ENCODE results near the gene GALNT5.

GALNT5 gene

DNA sequence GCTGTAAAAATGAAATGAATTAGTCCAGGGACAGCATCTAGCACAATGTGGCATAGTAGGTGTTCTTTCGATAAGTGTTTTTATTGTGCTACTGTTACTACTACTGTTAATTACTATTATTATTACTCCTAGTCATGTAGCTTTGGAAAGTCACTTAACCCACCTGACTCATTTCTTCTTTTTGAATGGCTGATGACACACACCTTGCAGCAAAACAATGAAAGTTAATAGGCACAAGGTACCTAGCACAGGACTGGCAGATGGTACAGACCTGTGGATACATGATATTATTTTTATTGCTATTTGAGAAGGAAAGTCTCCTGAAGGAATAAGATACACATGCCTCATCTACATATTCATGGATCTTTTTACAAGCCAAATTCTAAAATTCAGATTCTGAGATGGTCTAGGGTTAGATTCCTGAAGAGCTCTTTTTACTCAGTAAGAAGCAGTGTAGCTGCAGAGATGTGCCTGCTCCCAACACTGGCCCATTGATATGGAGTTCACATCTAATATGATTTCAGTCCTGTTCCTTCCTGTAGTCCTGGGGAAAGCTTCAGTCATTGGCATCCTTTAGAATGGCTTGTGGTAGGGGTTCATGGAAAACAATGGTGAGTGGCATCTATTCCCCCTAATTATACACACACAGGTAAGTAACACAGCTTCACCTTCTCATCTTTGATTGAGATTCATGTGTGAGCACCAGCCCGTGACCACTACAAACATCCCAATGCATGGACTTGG, 76.0 kb downstream of the GALNT5 start:
- H3K36me3 ChIP-seq (replicated peaks; ENCODE audit: low read depth, low read length) = no peaks in the 10 kb centered on the region
- TF ChIP-seq CTCF (IDR thresholded peaks at IDR 0.05; ENCODE audit: low read depth, low read length) = no peak
- no peak overlapping the region for H3K27ac ChIP-seq (ENCODE audit: low read length)
- peaks cover 8% of the 10 kb centered on the region for H3K4me1 ChIP-seq (ENCODE audit: low read length)
- H3K9ac ChIP-seq (ENCODE audit: low read length) = no peak overlapping the region
- no peak overlapping the region for H3K4me3 ChIP-seq (ENCODE audit: low read length)
- no peaks in the 10 kb centered on the region for H3K79me2 ChIP-seq (ENCODE audit: low read length)
- H3K27me3 ChIP-seq (ENCODE audit: low read depth, low read length) = no peaks in the 10 kb centered on the region
- H2AFZ ChIP-seq (ENCODE audit: low read depth, low read length) = no peak overlapping the region
- H4K20me1 ChIP-seq (ENCODE audit: insufficient read depth, low read length) = no peaks in the 10 kb centered on the region
- H3K4me2 ChIP-seq (ENCODE audit: low read length) = no peak overlapping the region
- H3K9me3 ChIP-seq (ENCODE audit: insufficient read depth, low read length) = no peaks in the 10 kb centered on the region

DNA sequence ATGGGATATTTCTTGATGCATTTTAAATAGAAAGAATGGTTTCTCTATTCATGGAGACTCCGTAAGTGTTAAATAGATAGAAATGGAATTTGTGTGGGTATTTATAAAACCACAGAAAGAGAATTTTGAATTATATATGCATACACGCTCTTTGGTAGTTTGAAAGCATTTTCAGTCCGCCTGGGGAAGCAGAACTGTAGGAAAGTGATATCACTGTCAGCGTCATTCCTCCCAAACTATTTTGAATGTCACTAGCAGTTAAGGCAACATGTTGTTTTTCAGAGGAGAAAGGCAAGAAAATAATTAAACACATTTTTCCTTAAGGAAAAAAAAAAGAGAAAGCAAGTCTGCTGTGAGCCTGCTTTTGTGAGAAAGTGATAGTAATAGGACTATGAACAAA, 76.8 kb downstream of the GALNT5 start:
- H3K27me3 ChIP-seq (ENCODE audit: low read depth, low read length) = no peaks in the 10 kb centered on the region
- H3K9me3 ChIP-seq (ENCODE audit: insufficient read depth, low read length) = no peaks in the 10 kb centered on the region
- no peaks in the 10 kb centered on the region for H4K20me1 ChIP-seq (ENCODE audit: insufficient read depth, low read length)
- H3K27ac ChIP-seq (ENCODE audit: low read length) = no peak overlapping the region
- H3K4me1 ChIP-seq (ENCODE audit: low read length) = peaks cover 8% of the 10 kb centered on the region
- TF ChIP-seq CTCF (IDR thresholded peaks at IDR 0.05; ENCODE audit: low read depth, low read length) = no peak
- no peak for TF ChIP-seq EZH2phosphoT487 (IDR thresholded peaks at IDR 0.05; ENCODE audit: low read depth)
- no peaks in the 10 kb centered on the region for H3K79me2 ChIP-seq (ENCODE audit: low read length)
- no peaks in the 10 kb centered on the region for H3K36me3 ChIP-seq (replicated peaks; ENCODE audit: low read depth, low read length)
- no peak overlapping the region for H3K4me3 ChIP-seq (ENCODE audit: low read length)
- H2AFZ ChIP-seq (ENCODE audit: low read depth, low read length) = no peak overlapping the region
- H3K9ac ChIP-seq (ENCODE audit: low read length) = no peak overlapping the region
- no peak overlapping the region for H3K4me2 ChIP-seq (ENCODE audit: low read length)

DNA sequence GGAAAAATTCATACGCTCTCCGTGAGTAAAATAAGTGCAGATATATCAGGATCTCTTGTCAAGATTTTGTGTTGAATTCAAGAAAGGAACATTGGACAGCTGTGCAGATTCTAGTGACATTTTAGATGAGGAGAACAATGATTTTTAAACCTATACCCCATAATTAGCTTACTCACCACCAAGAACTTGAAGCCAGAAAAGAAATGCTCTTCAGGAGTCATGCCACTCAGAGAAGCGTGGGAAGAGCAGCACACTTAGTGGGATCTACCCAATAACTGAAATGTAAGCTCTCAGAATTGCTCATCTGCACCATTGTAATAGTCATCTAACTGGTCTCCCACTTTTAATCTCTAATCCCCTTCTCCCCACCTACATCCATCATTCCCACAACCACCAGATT, 77.3 kb downstream of the GALNT5 start:
- no peaks in the 10 kb centered on the region for H4K20me1 ChIP-seq (ENCODE audit: insufficient read depth, low read length)
- no peaks in the 10 kb centered on the region for H3K27me3 ChIP-seq (ENCODE audit: low read depth, low read length)
- no peak overlapping the region for H3K27ac ChIP-seq (ENCODE audit: low read length)
- no peak overlapping the region for H3K9ac ChIP-seq (ENCODE audit: low read length)
- no peaks in the 10 kb centered on the region for H3K79me2 ChIP-seq (ENCODE audit: low read length)
- no peak overlapping the region for H2AFZ ChIP-seq (ENCODE audit: low read depth, low read length)
- peaks cover 8% of the 10 kb centered on the region for H3K4me1 ChIP-seq (ENCODE audit: low read length)
- TF ChIP-seq EZH2phosphoT487 (IDR thresholded peaks at IDR 0.05; ENCODE audit: low read depth) = no peak
- no peak for TF ChIP-seq CTCF (IDR thresholded peaks at IDR 0.05; ENCODE audit: low read depth, low read length)
- H3K36me3 ChIP-seq (replicated peaks; ENCODE audit: low read depth, low read length) = no peaks in the 10 kb centered on the region
- no peak overlapping the region for H3K4me2 ChIP-seq (ENCODE audit: low read length)
- no peak overlapping the region for H3K4me3 ChIP-seq (ENCODE audit: low read length)
- no peaks in the 10 kb centered on the region for H3K9me3 ChIP-seq (ENCODE audit: insufficient read depth, low read length)

GRCh38 chr2:157336137-157337010, 78.9 kb downstream of the GALNT5 start:
- H2AFZ ChIP-seq (ENCODE audit: low read depth, low read length) = no peak overlapping the region; the same call in 1 of the 2 replicates

More at GRCh38 chr2:157336137-157337010, 78.9 kb downstream of the GALNT5 start:
- Histone ChIP-seq H3K4me1 (ENCODE audit: low read length) (peaks cover 8% of the 10 kb centered on the region), H3K4me2 (ENCODE audit: low read length) (peak overlapping the region; percentile 68), H3K9me3 (ENCODE audit: insufficient read depth, low read length) (no peaks in the 10 kb centered on the region), H3K36me3 (replicated peaks; ENCODE audit: low read depth, low read length) (no peaks in the 10 kb centered on the region), H3K9ac (ENCODE audit: low read length) (no peak overlapping the region), H4K20me1 (ENCODE audit: insufficient read depth, low read length) (no peaks in the 10 kb centered on the region), H3K79me2 (ENCODE audit: low read length) (no peaks in the 10 kb centered on the region), H3K27ac (ENCODE audit: low read length) (no peak overlapping the region), H3K4me3 (ENCODE audit: low read length) (peak overlapping the region; percentile 51), H3K27me3 (ENCODE audit: low read depth, low read length) (no peaks in the 10 kb centered on the region)
- no peak for TF ChIP-seq EZH2phosphoT487 (IDR thresholded peaks at IDR 0.05; ENCODE audit: low read depth)
- peak; percentile 88 for TF ChIP-seq CTCF (IDR thresholded peaks at IDR 0.05; ENCODE audit: low read depth, low read length)

Data from OCI-LY3 (cell line).